ENCODE results near the gene CDH13.

The CDH13 gene

GRCh38 chr16:82681592-82681991, 54.8 kb downstream of the CDH13 start:
- TF ChIP-seq CTCF (IDR thresholded peaks at IDR 0.05; ENCODE audit: control insufficient read depth, extremely low read depth, insufficient read depth), result no peak
- no peak overlapping the region for H3K4me3 ChIP-seq (ENCODE audit: low read depth, low read length)
- DNase-seq (ENCODE audit: low read depth), result no peak

GRCh38 chr16:82682767-82683166, 56.0 kb downstream of the CDH13 start:
- no peak overlapping the region for H3K4me3 ChIP-seq (ENCODE audit: low read depth, low read length)
- DNase-seq (ENCODE audit: low read depth), result no peak
- TF ChIP-seq CTCF (IDR thresholded peaks at IDR 0.05; ENCODE audit: control insufficient read depth, extremely low read depth, insufficient read depth), result no peak

DNA sequence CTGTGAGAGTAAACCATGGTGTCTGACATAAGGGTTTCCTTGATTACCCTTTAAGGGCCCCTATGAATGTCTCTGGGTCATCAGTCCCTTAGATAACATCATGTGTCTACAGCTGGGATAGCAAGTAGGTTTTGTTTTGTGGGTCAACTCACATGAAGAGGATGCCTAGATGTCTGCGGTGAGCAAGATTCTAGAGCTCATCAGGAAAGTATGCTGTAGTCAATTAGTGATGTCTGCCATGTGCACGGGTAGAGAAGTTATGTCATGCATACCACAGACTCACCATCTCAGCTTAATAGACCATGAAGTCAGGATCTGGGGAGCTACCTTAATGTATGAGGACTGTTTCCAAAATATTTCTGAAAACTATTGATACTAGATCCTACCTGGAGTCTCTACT, 57.5 kb downstream of the CDH13 start:
- TF ChIP-seq CTCF (IDR thresholded peaks at IDR 0.05; ENCODE audit: control insufficient read depth, extremely low read depth, insufficient read depth), result no peak
- DNase-seq (ENCODE audit: low read depth), result no peak

DNA sequence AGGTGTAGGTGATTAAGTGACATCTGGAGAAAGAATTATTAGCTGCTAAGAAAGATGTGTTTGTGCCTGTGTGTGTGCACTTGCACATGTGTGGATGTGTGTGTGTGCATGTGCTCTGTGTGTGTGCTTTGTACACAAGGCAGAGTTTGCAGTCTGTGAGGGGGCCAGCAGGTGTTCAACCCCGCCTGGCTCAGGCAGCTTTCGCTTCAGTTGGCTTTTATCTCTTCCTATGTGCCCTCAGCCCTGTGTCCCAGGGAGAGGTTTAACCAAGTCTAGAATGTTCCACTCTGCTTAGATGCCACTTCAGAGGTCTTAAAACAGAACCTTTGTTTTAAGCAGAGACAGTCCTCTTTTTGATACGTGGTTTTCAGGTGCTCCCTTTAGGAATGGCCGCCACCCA, 58.8 kb downstream of the CDH13 start:
- DNase-seq (ENCODE audit: low read depth), result no peak
- no peak for TF ChIP-seq CTCF (IDR thresholded peaks at IDR 0.05; ENCODE audit: control insufficient read depth, extremely low read depth, insufficient read depth)
- H3K4me3 ChIP-seq (ENCODE audit: low read depth, low read length), result no peak overlapping the region

More for the DNA sequence above, 57.5 kb downstream of the CDH13 start:
- no peak overlapping the region for H3K4me3 ChIP-seq (ENCODE audit: low read depth, low read length)

GRCh38 chr16:82694239-82694874, 67.6 kb downstream of the CDH13 start:
- H3K4me3 ChIP-seq (ENCODE audit: low read depth, low read length), result no peak overlapping the region
- no peak for TF ChIP-seq CTCF (IDR thresholded peaks at IDR 0.05; ENCODE audit: control insufficient read depth, extremely low read depth, insufficient read depth)
- no peak for DNase-seq (ENCODE audit: low read depth)

GRCh38 chr16:82695806-82696205, 69.0 kb downstream of the CDH13 start:
- H3K4me3 ChIP-seq (ENCODE audit: low read depth, low read length), result no peak overlapping the region
- no peak for TF ChIP-seq CTCF (IDR thresholded peaks at IDR 0.05; ENCODE audit: control insufficient read depth, extremely low read depth, insufficient read depth)
- DNase-seq (ENCODE audit: low read depth), result no peak

- TF ChIP-seq CTCF (IDR thresholded peaks at IDR 0.05; ENCODE audit: control insufficient read depth, extremely low read depth, insufficient read depth), result no peak
- no peak for DNase-seq (ENCODE audit: low read depth)
Measured at GRCh38 chr16:82699260-82699659, 72.5 kb downstream of the CDH13 start.

More at GRCh38 chr16:82699260-82699659, 72.5 kb downstream of the CDH13 start:
- no peak overlapping the region for H3K4me3 ChIP-seq (ENCODE audit: low read depth, low read length)

Measured in LNCaP clone FGC (cell line).